Upper lobe of left lung (tissue), 6 donors: ENCODE data around the gene MACROD1. TPM values are rescaled to one million over a fixed set of nuclear protein-coding genes. Genes with fewer than 3 reads are reported as not detected.

ENCODE experiments used
- ATAC-seq, 2 donors: fragments of 200-7000 bp; cut with Tn5 transposase; one replicate each; pipeline ENCODE4 v1.9.1; 2022; ENCODE audit warnings: mild to moderate bottlenecking in 2 of 2, moderate library complexity in 2 of 2; ENCODE audit not compliant: low FRiP score in 2 of 2
- DNase-seq, 2 donors: peaks; one replicate each; pipeline ENCODE4 v3.0.0-alpha.2; 2019 to 2020
- H3K27ac ChIP-seq, 4 donors: fragments of 200-600 bp; sonication (generic); one replicate each; pipeline ENCODE4 v1.5.1; 2016 to 2019
- H3K27me3 ChIP-seq, 4 donors: fragments of 200-600 bp; sonication (generic); one replicate each; pipeline ENCODE4 v1.5.1; 2017 to 2019
- H3K36me3 ChIP-seq, 4 donors: fragments of 200-600 bp; sonication (generic); one replicate each; pipeline ENCODE4 v1.5.1; 2016 to 2019
- H3K4me1 ChIP-seq, 4 donors: fragments of 200-600 bp; sonication (generic); one replicate each; pipeline ENCODE4 v1.5.1; 2018 to 2019
- H3K4me3 ChIP-seq, 4 donors: fragments of 200-600 bp; sonication (generic); one replicate each; pipeline ENCODE4 v1.5.1; 2017 to 2019; ENCODE audit warnings: mild to moderate bottlenecking in 2 of 4, moderate library complexity in 1 of 4
- H3K9me3 ChIP-seq, 4 donors: fragments of 200-600 bp; sonication (generic); one replicate each; pipeline ENCODE4 v1.5.1; 2018 to 2019
- EP300 ChIP-seq, 4 donors: sonication (generic); formaldehyde crosslinking; IDR thresholded peaks; one replicate each; pipeline ENCODE4 v1.5.1; 2017; ENCODE audit warnings: antibody characterized with exemption in 4 of 4, control low read depth in 2 of 4
- POLR2A ChIP-seq, 4 donors: fragments of 450-650 bp; IDR thresholded peaks; one replicate each; pipeline ENCODE4 v1.5.1; 2016 to 2017; ENCODE audit warnings: antibody characterized with exemption in 4 of 4, mild to moderate bottlenecking in 2 of 4
- POLR2AphosphoS5 ChIP-seq, 2 donors: sonication (generic); formaldehyde crosslinking; IDR thresholded peaks; one replicate each; pipeline ENCODE4 v1.5.1; 2017; ENCODE audit warnings: antibody characterized with exemption in 2 of 2
- WGBS, 2 donors: methylation state at CpG; one replicate each; pipeline ENCODE4 v1.1.5; 2017 to 2018; 5-methylcytosine and 5-hydroxymethylcytosine counted together
- total RNA-seq, 6 donors: library from RNA; depleted of rRNA in 4 of 6; stranded (reverse); fragments of >200 nt in 4 of 6; gene quantifications; one replicate each; pipeline versions ENCODE4 v1.1.0 to v1.2.1, GENCODE V29; 2016 to 2021
- TF ChIP-seq, protein P1 (sequence below), 6 experiments: fragments of 450-650 bp in 4 of 6; fragments of 200-600 bp in 2 of 6; sonication (generic) in 2 of 6; IDR thresholded peaks; one replicate each; pipeline ENCODE4 v1.5.1; 2016 to 2019; ENCODE audit warnings: antibody characterized with exemption in 6 of 6
- donor health status: DM: no; HTN: no; CAD: no; lungs with moderate emphysema.
- donor health status: DM: no; HTN: yes; CAD: no; lungs with severe emphysema.

The MACROD1 gene
- total RNA-seq, 6 donors from 2014 or later = 16.7 to 59.7 (median 33.5) TPM

DNA sequence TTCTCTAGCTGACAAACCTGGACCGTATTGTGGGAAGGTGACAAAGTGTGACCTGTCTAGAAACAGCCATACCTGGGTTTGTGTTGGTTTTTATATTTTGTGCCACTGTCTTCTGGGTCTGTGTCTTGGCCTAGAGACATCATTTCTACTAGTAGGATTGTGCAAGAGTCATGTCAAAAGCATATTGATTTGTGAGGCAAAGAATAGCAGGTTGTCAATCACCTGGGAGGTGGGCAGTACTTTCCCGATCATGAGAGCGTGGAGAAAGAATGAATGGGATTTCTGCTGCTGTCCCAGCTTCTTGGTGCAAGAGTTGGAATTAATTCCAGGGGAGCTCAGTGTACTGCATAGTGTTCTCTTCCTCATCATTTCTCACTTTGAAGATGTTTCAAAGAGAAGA lies 35.6 kb upstream of the MACROD1 start:
- Histone ChIP-seq H3K27ac (no peak overlapping the region), H3K36me3 (peaks cover 38 to 83% (median 67%) of the 10 kb centered on the region in 4 donors), H3K4me3 (no peak overlapping the region), H3K4me1 (peaks cover 17 to 26% (median 21%) of the 10 kb centered on the region in 4 donors), H3K27me3 (no peaks in the 10 kb centered on the region), H3K9me3 (no peaks in the 10 kb centered on the region)
- DNase-seq (no peak), ATAC-seq (no peak)
- 89 to 94% methylated on average over 3 of the region's 3 CpGs for WGBS, 2 donors
- TF ChIP-seq POLR2AphosphoS5 (IDR thresholded peaks at IDR 0.05) = no peak
- TF ChIP-seq, protein P1, sequence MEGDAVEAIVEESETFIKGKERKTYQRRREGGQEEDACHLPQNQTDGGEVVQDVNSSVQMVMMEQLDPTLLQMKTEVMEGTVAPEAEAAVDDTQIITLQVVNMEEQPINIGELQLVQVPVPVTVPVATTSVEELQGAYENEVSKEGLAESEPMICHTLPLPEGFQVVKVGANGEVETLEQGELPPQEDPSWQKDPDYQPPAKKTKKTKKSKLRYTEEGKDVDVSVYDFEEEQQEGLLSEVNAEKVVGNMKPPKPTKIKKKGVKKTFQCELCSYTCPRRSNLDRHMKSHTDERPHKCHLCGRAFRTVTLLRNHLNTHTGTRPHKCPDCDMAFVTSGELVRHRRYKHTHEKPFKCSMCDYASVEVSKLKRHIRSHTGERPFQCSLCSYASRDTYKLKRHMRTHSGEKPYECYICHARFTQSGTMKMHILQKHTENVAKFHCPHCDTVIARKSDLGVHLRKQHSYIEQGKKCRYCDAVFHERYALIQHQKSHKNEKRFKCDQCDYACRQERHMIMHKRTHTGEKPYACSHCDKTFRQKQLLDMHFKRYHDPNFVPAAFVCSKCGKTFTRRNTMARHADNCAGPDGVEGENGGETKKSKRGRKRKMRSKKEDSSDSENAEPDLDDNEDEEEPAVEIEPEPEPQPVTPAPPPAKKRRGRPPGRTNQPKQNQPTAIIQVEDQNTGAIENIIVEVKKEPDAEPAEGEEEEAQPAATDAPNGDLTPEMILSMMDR (IDR thresholded peaks at IDR 0.05) = no peak
- no peak for TF ChIP-seq POLR2A (IDR thresholded peaks at IDR 0.05)
- no peak for TF ChIP-seq EP300 (IDR thresholded peaks at IDR 0.05)

DNA sequence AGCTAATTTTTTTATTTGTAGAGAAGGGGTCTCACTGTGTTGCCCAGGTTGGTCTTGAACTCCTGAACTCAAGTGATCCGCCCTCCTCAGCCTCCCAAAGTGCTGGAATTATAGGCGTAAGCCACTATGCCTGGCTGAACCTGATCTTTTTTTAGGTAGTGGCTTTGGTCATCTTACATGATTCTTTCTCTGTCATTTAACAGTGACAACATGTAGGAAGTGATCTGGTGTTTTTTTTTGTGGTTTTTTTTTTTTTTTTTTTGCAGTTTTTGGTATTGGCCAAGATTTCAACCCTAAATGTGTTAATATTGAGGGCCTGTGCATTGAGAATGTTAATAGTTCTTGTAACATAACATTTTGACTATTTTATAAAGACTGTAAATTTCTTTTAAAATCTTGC lies 32.6 kb upstream of the MACROD1 start:
- no peaks in the 10 kb centered on the region for H3K4me1 ChIP-seq

DNA sequence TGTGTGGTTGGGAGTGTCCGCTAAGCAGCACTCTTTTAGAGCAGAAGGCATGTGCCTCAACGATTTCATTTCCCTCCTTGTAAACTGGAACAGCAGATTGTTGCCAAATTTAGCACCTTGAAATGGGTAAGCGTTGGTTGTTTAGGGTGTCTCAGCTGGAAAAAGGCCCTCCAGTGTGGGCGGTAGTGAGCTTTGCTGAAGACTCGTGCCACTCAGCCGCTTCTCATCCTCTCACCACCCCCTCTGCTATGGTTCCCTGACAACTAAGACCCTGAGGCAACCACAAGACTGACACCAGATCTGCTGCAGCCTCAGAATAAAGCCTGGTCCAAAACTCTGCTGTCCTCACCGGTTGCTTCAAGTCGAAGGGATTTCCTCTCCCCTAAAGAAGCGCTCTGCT lies 30.7 kb upstream of the MACROD1 start:
- Histone ChIP-seq H3K36me3 (peaks cover 55 to 90% (median 79%) of the 10 kb centered on the region in 4 donors), H3K27me3 (no peaks in the 10 kb centered on the region), H3K9me3 (no peaks in the 10 kb centered on the region), H3K27ac (no peak overlapping the region), H3K4me3 (no peak overlapping the region), H3K4me1 (peaks cover 0 to 8% (median 0%) of the 10 kb centered on the region in 4 donors)
- WGBS, 2 donors = 86% methylated on average over 9 of the region's 9 CpGs
- no peak for ATAC-seq
- TF ChIP-seq POLR2A (IDR thresholded peaks at IDR 0.05) = no peak
- no peak for TF ChIP-seq EP300 (IDR thresholded peaks at IDR 0.05)
- TF ChIP-seq POLR2AphosphoS5 (IDR thresholded peaks at IDR 0.05) = no peak
- TF ChIP-seq, protein P1 (IDR thresholded peaks at IDR 0.05) = no peak
- DNase-seq = no peak

More for the DNA sequence above, 32.6 kb upstream of the MACROD1 start:
- Histone ChIP-seq H3K9me3 (no peaks in the 10 kb centered on the region), H3K36me3 (peaks cover 60 to 99% (median 88%) of the 10 kb centered on the region in 4 donors), H3K4me3 (no peak overlapping the region), H3K27ac (no peak overlapping the region), H3K27me3 (no peaks in the 10 kb centered on the region)
- no peak for DNase-seq
- no peak for ATAC-seq
- 86 to 90% methylated on average over 2 of the region's 2 CpGs for WGBS, 2 donors
- TF ChIP-seq POLR2AphosphoS5 (IDR thresholded peaks at IDR 0.05) = no peak
- TF ChIP-seq POLR2A (IDR thresholded peaks at IDR 0.05) = no peak
- no peak for TF ChIP-seq EP300 (IDR thresholded peaks at IDR 0.05)
- TF ChIP-seq, protein P1 (IDR thresholded peaks at IDR 0.05) = no peak

GRCh38 chr11:64192434-64192833 lies 26.5 kb upstream of the MACROD1 start:
- Histone ChIP-seq H3K27me3 (no peaks in the 10 kb centered on the region), H3K27ac (no peak overlapping the region), H3K9me3 (no peaks in the 10 kb centered on the region), H3K36me3 (peaks cover 35 to 62% (median 46%) of the 10 kb centered on the region in 4 donors), H3K4me3 (no peak overlapping the region), H3K4me1 (peaks cover 8 to 22% (median 13%) of the 10 kb centered on the region in 4 donors)
- DNase-seq (no peak), ATAC-seq (peak in 1 of 2 donors; percentile 57)
- TF ChIP-seq POLR2AphosphoS5 (IDR thresholded peaks at IDR 0.05) (no peak), POLR2A (IDR thresholded peaks at IDR 0.05) (no peak), EP300 (IDR thresholded peaks at IDR 0.05) (no peak)
- TF ChIP-seq, protein P1 (IDR thresholded peaks at IDR 0.05) = no peak
- WGBS, 2 donors = 85 to 100% methylated on average over 4 to 5 of the region's 5 CpGs
